Hepatocyte (in vitro differentiated cells): ENCODE results near the gene SMIM5.

Experiments
- CTCF ChIP-seq: fragments of 200-600 bp; sonication (generic); IDR thresholded peaks from 2 replicates; pipeline ENCODE4 v1.5.1; 2016; ENCODE audit warnings: antibody characterized with exemption, mild to moderate bottlenecking; ENCODE audit not compliant: poor library complexity
- EZH2 ChIP-seq: fragments of 200-600 bp; sonication (generic); IDR thresholded peaks from 2 replicates; pipeline ENCODE4 v1.6.1; 2016; ENCODE audit warnings: antibody characterized with exemption, mild to moderate bottlenecking, borderline replicate concordance
- EZH2phosphoT487 ChIP-seq: fragments of 200-600 bp; sonication (generic); IDR thresholded peaks from one replicate; pipeline ENCODE4 v1.6.1; 2018; ENCODE audit warnings: antibody characterized with exemption, mild to moderate bottlenecking, low read depth, moderate library complexity; ENCODE audit not compliant: unreplicated experiment, severe bottlenecking

GRCh38 chr17:75603123-75603522 lies 30.1 kb upstream of the SMIM5 start:
- TF ChIP-seq CTCF (no peak), EZH2 (no peak), EZH2phosphoT487 (no peak)
